Amniotic stem cell (primary cell): ENCODE measurements around the gene PTAFR.

Experiments used
- DNase-seq: peaks from one replicate; lab custom pipeline; 2025; lab: John Stamatoyannopoulos, UW

The PTAFR gene

DNA sequence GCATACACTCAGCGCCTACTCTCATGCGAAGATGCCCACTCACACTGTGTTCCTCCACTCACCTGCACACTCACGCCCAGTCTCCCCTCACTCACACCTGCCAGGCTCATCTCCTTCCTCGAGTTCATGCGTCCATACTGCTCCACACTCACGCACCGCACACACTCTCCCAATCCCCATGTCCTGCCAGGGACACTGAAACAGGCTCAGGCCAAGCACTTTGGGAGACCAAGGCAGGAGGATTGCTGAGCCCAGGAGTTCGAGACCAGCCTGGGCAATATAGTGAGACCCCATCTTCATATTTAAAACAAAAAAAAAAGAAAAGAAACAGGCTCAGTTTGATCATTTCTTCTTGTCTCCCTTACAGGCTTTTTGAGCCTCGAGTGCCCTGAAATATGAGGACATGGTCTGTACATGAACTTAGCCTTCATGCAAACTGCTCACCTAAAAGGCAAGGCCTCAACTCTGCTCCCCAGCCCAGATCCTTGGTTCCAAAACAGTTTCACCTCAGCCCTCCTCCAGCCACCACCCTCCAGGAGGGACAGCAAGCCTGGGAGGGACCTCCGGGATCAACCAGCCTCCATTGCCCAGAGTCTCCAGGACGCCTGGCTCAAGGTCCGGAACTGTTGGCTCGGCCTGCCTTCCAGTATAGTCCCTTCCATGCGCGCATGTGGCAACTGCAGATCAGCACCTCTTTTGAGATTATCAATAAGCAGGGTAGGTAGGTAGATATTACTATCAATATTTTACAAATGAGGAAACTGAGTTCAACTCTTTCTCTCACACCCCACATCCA is 2.4 kb upstream of the PTAFR start:
- no peak for DNase-seq

DNA sequence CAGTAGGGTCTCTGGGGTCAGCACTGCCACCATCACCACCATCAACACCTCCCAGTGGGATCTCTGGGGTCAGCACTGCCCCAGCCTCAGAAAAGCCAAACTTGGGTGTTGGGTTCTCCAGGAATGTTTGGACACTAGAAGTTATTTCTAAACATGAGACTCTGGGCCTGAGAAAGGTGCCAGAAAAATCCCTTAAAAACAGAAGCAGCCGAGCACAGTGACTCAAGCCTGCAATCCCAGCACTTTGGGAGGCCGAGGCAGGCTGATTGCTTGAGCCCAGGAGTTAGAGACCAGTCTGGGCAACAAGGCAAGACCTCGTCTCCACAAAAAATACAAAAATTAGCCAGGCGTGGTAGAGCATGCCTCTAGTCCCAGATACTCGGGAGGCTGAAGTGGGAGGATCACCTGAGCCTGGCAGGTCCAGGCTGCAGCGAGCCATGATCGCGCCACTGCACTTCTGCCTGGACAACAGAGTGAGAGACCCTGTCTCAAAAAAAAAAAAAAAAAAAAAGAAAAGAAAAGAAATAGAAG is 470 bp downstream of the PTAFR start:
- DNase-seq, result no peak

- no peak for DNase-seq
Observed at GRCh38 chr1:28173980-28174297, 2.6 kb downstream of the PTAFR start.

GRCh38 chr1:28173151-28173979 is 3.1 kb downstream of the PTAFR start:
- DNase-seq, result no peak

GRCh38 chr1:28172713-28173150 is 3.8 kb downstream of the PTAFR start:
- no peak for DNase-seq

DNA sequence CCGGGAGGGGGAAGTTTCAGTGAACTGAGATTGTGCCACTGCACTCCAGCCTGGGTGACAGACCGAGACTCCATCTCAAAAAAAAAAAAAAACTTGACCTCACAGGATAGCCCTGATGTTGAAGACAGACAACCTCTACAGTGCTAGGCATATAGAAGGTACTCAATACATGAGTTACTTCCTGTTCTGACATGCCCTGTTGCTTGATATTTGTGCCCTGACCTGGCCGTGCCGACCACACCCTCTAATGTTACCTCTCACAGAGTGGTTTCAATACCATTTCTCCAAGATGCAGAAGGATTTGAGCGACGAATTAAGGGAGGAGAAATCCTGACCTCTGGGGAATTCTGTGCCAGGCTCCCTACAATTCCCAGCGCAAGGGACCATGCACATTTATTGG is 5.2 kb downstream of the PTAFR start:
- no peak for DNase-seq

DNA sequence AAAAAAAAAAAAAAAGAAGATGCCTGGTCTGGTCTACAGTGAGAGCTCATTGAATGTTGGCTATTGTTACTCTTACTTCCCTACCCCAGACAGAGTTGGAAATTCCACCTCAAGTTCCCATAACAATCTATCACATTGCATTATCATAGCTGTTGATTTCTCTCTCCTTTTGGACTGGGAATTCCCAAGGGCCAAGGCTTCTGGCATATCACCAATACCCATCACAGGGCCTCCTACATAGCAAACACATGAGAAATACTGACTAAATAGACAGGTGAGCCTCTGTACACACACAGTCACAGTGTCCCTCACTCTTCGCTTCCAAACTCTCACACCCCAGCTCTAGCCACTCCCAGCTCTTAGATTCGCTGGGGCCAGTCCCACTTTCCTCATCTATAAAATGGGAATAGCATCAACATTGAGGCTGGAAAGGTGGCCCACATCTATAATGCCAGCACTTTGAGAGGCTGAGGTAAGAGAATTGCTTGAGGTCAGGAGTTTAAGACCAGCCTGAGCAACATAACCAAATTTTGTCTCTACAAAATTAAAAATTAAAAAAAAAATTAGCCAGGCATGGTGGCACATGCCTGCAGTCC is 6.4 kb downstream of the PTAFR start:
- no peak for DNase-seq

DNA sequence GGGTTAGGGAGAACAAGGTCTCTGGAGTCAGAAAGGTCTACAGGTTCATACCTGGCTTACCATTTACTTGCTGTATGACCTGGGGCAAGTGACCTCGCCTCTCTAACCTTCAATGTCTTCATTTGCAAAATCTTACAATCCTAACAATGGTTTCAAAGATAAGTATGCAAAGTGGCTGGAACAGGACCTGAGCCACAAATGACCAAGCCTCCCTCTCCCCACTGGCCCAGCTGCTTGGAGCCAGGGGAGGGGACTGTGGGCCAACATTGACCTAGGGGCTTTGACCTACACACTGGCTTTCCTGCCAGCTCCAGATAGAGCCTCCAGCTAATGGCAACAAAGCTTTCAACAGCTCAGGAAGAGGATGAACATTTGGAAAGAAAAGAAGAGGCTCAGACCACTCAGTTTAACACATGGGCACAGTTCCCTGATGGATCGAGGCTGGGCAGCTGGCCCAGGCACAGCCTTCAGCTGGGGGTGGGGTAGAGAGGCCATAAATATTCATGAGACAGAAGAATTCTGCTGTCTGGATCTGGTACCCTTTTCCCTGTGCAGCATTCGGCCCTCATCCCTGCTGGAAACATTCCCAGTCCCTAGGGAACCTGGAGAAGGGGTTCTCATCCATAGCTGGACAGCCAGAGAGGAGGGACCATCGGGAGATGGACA is 12.9 kb downstream of the PTAFR start:
- no peak for DNase-seq

DNA sequence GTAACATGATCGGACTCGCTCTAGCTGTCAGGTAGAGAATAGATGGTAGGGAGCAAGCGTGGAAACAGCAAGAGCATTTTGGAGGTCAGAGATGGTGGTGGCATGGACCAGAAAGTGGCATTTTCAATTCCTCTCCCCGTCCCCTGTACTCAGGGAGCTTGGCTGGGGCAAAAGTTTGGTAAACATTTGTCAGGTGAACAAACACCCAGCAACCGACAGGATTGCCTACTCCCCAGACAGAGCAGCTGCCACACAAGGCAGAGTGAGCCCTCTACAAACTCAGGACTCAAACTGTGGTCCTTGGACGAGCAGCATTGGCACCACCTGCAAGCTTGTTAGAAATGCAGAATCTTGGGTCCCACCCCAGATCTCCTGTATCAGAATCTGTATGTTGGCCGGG is 14.3 kb downstream of the PTAFR start:
- DNase-seq, result no peak

DNA sequence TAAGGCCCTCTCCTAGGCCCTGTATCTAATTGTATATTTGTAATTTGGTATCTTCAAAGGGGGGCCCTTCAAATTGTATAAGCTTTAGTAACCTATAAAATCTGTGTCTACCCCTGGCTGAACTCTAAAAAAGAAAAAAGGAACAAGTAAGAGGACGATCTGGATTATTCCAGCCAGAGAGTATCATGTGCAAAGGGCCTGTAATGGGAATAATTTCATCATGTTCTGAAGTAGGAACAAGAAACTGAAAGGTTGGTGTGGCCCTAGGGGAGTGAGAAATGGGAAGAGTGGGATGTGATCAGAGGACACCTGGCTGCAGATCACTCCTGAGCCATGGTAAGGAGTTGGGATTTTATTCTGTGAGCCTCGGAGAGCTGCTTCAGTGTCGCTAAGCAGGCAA is 14.7 kb downstream of the PTAFR start:
- no peak for DNase-seq

- no peak for DNase-seq
Observed at GRCh38 chr1:28160782-28161266, 15.7 kb downstream of the PTAFR start.

DNA sequence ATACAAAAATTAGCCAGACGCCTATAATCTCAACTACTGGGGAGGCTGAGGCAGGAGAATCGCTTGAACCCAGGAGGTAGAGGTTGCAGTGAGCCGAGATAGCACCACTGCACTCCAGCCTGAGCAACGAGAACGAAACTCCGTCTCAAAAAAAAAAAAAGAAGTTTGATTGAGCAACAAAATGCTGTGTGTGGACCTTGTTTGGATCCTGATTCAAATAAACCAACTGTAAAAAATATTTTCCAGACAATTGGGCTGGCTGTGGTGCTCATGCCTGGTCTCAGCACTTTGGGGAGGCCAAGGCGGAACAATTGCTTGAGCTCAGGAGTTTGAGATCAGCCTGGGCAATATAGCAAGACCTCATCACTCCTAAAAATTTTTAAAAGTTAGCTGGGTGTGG is 16.8 kb downstream of the PTAFR start:
- DNase-seq, result no peak

- DNase-seq, result no peak
Observed at GRCh38 chr1:28159243-28159642, 17.2 kb downstream of the PTAFR start.

DNA sequence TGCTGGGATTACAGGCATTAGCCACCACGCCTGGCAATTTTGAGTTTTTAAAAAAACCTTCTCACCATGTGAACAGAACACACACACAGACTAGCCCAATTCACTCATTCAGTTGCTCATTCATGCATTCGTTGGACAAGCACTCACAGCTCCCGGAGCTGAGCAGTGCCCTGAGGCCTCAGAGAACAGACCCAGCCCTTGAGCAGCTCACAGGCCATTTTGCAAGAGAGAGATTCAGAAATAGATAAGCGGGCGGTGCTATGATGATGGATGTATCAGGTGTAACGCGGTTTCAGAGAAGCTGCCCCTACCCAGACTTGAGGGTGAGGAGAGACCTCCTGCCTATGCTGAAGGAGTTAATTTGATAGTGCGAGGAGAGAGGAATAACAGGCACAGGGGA is 18.6 kb downstream of the PTAFR start:
- no peak for DNase-seq

DNA sequence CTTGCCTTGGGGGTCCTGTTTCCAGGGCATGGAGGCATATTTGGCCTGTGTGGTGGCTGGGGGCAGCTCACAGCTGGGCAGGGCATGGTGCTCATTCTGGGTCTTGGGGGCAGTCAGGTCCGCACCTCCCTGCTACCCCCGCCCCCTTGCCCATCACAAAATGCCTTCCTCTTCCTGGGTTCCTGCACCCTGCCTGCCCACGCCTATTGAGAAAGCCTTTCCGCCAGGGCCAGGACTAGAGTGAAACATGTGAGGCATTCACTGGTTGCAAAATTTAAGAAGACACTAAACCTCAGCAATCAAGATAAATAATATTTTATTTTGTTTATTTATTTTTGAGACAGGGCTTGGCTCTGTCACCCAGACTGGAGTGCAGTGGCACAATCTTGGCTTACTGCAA is 19.7 kb downstream of the PTAFR start:
- no peak for DNase-seq

DNA sequence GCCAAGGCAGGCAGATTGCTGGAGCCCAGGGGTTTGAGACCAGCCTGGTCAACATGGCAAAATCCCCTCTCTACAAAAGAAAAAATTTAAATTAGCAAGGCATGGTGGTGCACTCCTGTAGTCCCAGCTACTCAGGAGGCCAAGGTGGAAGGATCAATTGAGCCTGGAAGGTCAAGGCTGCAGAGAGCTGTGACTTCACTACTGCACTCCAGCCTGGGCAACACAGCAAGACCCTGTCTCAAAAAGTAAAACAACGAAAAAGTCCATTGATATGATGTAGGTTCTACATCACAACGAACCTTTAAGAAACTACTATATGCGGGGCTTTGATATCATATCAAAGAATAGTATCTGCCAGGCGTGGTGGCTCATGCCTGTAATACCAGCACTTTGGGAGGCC is 20.9 kb downstream of the PTAFR start:
- no peak for DNase-seq

GRCh38 chr1:28154078-28154594 is 22.4 kb downstream of the PTAFR start:
- DNase-seq, result no peak

DNA sequence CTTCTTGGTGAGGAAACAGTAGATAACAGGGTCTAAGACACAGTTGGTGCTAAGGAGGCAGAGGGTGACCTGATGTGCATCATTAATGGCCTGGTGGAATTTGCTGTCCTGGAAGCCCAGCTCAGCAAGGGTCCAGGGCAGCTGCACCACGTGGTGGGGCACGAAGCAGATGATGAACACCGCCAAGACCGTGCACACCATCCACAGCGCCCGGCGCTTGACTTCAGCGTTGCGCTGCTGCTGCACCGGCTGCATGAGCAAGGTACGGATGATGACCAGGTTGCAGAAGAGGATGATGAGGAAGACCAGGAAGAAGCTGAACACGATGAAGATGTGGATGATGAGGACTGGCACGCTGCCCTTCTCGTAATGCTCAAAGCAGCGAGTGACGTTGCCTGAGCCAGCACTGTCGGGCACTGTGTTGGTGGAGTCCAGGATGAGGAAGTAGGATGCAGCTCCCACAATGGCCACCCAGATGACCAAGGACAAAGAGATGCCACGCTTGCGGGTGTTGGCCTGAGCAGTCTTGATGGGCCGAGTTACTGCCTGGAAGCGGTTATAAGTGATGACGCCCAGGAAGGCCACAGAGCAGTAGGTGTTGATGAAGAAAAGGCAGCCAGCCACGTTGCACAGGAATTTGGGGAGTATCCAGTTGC is 26.2 kb downstream of the PTAFR start:
- no peak for DNase-seq

DNA sequence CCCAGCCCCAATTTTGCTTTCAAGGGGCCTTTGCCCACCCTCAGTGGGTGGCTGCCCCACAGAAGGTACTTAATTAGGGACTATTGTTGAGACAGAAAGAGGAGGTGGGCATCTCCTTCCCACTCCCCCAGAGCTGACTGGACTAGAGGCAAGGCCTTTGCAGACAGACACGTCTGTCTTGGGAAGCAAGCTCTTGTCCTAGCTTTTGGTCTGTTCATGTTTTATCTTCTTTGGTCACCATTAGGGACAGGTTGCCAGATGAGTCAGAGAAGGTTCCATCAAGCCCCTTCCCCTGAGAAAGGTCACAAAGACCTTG is 27.7 kb downstream of the PTAFR start:
- no peak for DNase-seq

GRCh38 chr1:28147264-28148094 is 29.0 kb downstream of the PTAFR start:
- DNase-seq, result no peak

GRCh38 chr1:28145728-28146127 is 30.8 kb downstream of the PTAFR start:
- no peak for DNase-seq
